GM10847 (cell line): ENCODE results near the gene IL22RA2.

ENCODE experiments used
- POLR2A ChIP-seq: IDR thresholded peaks from 2 replicates; pipeline ENCODE4 v1.6.1; 2011; ENCODE audit not compliant: insufficient read length; ENCODE audit errors: extremely low read depth

The IL22RA2 gene

GRCh38 chr6:137095093-137095492 lies 78.4 kb downstream of the IL22RA2 start:
- no peak for TF ChIP-seq POLR2A

DNA sequence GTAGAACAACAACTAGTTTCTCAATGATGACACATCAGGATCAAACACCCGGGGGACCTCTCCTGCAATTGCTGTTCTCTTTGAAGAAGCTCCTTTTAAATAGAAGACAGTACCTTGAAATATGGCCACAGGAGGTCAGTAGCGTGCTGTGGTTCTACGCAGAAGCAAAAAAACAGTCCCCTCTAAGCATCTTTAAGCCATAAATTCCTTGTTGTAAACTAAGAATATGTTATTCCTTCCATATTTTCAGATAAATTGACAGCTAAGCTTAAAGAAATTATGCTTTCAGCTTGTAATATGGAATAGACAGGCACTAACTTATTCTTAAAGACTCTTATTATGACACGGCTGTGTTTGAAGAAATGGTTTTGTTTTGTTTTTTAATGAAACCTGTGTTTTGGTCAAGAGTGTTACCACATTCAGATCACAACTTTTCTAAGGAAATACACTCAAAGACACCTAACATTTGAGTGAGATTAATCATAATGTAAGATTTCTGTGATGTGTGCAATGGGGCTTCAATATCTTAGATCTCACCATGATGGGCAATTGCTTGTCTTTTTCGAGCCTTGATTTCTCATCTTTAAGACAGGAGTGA lies 78.9 kb downstream of the IL22RA2 start:
- no peak for TF ChIP-seq POLR2A
